HepG2 (cell line): Measurements from ENCODE around the gene NFATC2. TPM values are rescaled to one million over a fixed set of nuclear protein-coding genes. Genes with fewer than 3 reads are reported as not detected.
A peak's percentile ranks its signal among the peaks of the same experiment; 100 is the strongest.

Source experiments
- CHCHD3 ChIP-seq: sonication (generic); formaldehyde crosslinking; IDR thresholded peaks from 2 replicates; pipeline ENCODE4 v1.8.0; 2022; ENCODE audit warnings: mild to moderate bottlenecking, missing genetic modification reagents, moderate library complexity
- EZH2 ChIP-seq: conservative IDR thresholded peaks from 2 replicates; pipeline ENCODE4 v1.6.1; 2012; ENCODE audit warnings: mild to moderate bottlenecking, low read depth, low read length, moderate library complexity
- GATAD1 ChIP-seq: IDR thresholded peaks from 2 replicates; pipeline ENCODE4 v1.6.1; 2016; ENCODE audit warnings: missing genetic modification reagents, missing compliant biosample characterization
- HDAC1 ChIP-seq: sonication (generic); formaldehyde crosslinking; IDR thresholded peaks from 2 replicates; pipeline ENCODE4 v1.5.1; 2020; ENCODE audit warnings: mild to moderate bottlenecking, missing genetic modification reagents
- HHEX ChIP-seq: IDR thresholded peaks from 2 replicates; pipeline ENCODE4 v1.6.1; 2016; ENCODE audit warnings: control low read depth
- MAFF ChIP-seq: IDR thresholded peaks from 2 replicates; pipeline ENCODE4 v1.6.1; 2011; ENCODE audit warnings: low read depth, low read length, improper control_type of control experiment
- MEIS2 ChIP-seq: sonication (generic); formaldehyde crosslinking; IDR thresholded peaks from 2 replicates; pipeline ENCODE4 v1.9.0; 2021; ENCODE audit warnings: mild to moderate bottlenecking, missing genetic modification reagents
- NFATC3 ChIP-seq: sonication (generic); formaldehyde crosslinking; IDR thresholded peaks from 2 replicates; pipeline ENCODE4 v1.5.1; 2020; ENCODE audit warnings: mild to moderate bottlenecking, missing genetic modification reagents
- NFIC ChIP-seq: IDR thresholded peaks from 2 replicates; pipeline ENCODE4 v1.6.1; 2012; ENCODE audit warnings: mild to moderate bottlenecking, low read length, inconsistent platforms
- SIX1 ChIP-seq: sonication (generic); formaldehyde crosslinking; IDR thresholded peaks from 2 replicates; pipeline ENCODE4 v1.4.0; 2020; ENCODE audit warnings: missing genetic modification reagents, borderline replicate concordance
- SPEN ChIP-seq: sonication (generic); formaldehyde crosslinking; IDR thresholded peaks from 2 replicates; pipeline ENCODE4 v1.5.1; 2020; ENCODE audit warnings: low read depth, mild to moderate bottlenecking, missing genetic modification reagents
- TCF7 ChIP-seq: sonication (generic); IDR thresholded peaks from 2 replicates; pipeline ENCODE4 v1.6.1; 2016; ENCODE audit warnings: antibody characterized with exemption, low read depth
- XRCC5 ChIP-seq: fragments of 200-400 bp; formaldehyde crosslinking; optimal IDR thresholded peaks from 2 replicates; pipeline ENCODE3; 2017; ENCODE audit warnings: mild to moderate bottlenecking, low read length
- ZBTB1 ChIP-seq: sonication (generic); formaldehyde crosslinking; IDR thresholded peaks from 2 replicates; pipeline ENCODE4 v1.4.0; 2020; ENCODE audit warnings: missing genetic modification reagents, borderline replicate concordance
- ZNF589 ChIP-seq: sonication (generic); formaldehyde crosslinking; conservative IDR thresholded peaks from 2 replicates; pipeline ENCODE4 v1.8.0; 2022; ENCODE audit warnings: mild to moderate bottlenecking, moderate library complexity, missing genetic modification reagents
- ZNF670 ChIP-seq: sonication (generic); formaldehyde crosslinking; IDR thresholded peaks from 2 replicates; pipeline ENCODE4 v1.8.0; 2022; ENCODE audit warnings: mild to moderate bottlenecking, missing genetic modification reagents, borderline replicate concordance
- ZSCAN22 ChIP-seq: sonication (generic); formaldehyde crosslinking; IDR thresholded peaks from 2 replicates; pipeline ENCODE4 v1.4.0; 2020; ENCODE audit warnings: mild to moderate bottlenecking, missing genetic modification reagents
- ZSCAN29 ChIP-seq: sonication (generic); formaldehyde crosslinking; conservative IDR thresholded peaks from 2 replicates; pipeline ENCODE4 v1.4.0; 2020; ENCODE audit warnings: mild to moderate bottlenecking, missing genetic modification reagents
- polyA plus RNA-seq, 8 experiments: library from polyadenylated mRNA; depleted of rRNA in 3 of 8; stranded (reverse) in 7 of 8; unstranded in 1 of 8; fragments of >200 nt; fragmentation: Illumina TruSeq in 4 of 8; extraction: Trizol in 4 of 8; gene quantifications; 2 replicates each; pipeline versions ENCODE4 v1.2.1 to v1.2.3, GENCODE V29; 2011 to 2016; ENCODE audit warnings: low read depth in 4 of 8, missing spikeins in 1 of 8, mixed read lengths in 1 of 8; ENCODE audit not compliant: insufficient read depth in 1 of 8
- total RNA-seq, 5 experiments: library from RNA; depleted of rRNA; stranded (reverse); fragments of >200 nt; fragmentation: Illumina TruSeq; extraction: Trizol; gene quantifications; 2 replicates each; pipeline ENCODE4 v1.2.3, GENCODE V29; 2016; ENCODE audit warnings: low read depth in 1 of 5
- TF ChIP-seq, protein P1 (sequence below): sonication (generic); formaldehyde crosslinking; IDR thresholded peaks from 2 replicates; pipeline ENCODE4 v1.5.0; 2020; ENCODE audit warnings: missing genetic modification reagents
- TF ChIP-seq, protein P2 (sequence below): sonication (generic); formaldehyde crosslinking; IDR thresholded peaks from 2 replicates; pipeline ENCODE4 v1.5.0; 2020; ENCODE audit warnings: mild to moderate bottlenecking, missing genetic modification reagents, moderate library complexity
- TF ChIP-seq, protein P3 (sequence below): sonication (generic); formaldehyde crosslinking; IDR thresholded peaks from 2 replicates; pipeline ENCODE4 v1.4.0; 2020; ENCODE audit warnings: mild to moderate bottlenecking, missing genetic modification reagents

The NFATC2 gene
- total and polyA plus RNA-seq, 2 of the 13 experiments (the other 11 are each of a cell fraction or from before 2014, with no cell fraction given) = 1.9 to 3.3 TPM

DNA sequence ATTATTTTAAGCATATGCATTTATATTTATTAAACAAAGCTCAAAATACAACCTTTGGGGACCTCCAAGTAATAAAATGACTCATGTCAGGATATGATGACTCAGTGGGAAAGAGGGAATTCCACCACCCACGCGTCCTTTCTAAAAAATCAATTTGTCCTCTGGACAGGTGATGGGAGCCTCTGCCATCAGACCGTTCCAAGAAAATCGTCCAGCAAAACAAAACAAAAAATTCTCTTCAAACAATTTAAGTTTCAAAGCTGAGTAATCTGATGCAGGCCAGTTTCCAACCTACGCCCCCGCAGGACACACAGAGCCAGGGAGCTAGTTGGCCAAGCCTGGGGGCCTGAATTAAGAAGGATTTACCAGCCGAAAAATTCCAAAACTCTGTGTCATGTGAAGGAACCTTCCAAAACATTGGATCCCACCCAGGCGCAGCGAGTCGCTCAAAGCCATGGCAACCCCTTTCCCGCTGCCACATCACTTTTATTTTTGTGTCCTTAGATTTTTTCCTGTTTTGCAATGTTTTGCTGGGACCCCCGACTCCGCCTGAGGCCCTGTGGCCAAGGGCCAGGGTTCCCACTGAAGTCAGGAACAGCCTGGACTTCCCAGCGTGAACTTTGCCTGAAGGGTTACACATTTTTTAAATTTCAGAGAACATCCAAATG is 95.3 kb downstream of the NFATC2 start (continued):
- TF ChIP-seq, protein P1, sequence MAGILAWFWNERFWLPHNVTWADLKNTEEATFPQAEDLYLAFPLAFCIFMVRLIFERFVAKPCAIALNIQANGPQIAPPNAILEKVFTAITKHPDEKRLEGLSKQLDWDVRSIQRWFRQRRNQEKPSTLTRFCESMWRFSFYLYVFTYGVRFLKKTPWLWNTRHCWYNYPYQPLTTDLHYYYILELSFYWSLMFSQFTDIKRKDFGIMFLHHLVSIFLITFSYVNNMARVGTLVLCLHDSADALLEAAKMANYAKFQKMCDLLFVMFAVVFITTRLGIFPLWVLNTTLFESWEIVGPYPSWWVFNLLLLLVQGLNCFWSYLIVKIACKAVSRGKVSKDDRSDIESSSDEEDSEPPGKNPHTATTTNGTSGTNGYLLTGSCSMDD (CRISPR knock-in tag) = no peak
- TF ChIP-seq ZNF589 (CRISPR knock-in tag) (no peak), HDAC1 (CRISPR knock-in tag) (0 out of 2 replicates have a peak, but pooled peaks have one; percentile 15), HHEX (CRISPR knock-in tag) (no peak), GATAD1 (CRISPR knock-in tag) (no peak), XRCC5 (peak; percentile 73), NFATC3 (CRISPR knock-in tag) (0 out of 2 replicates have a peak, but pooled peaks have one; percentile 46), ZNF670 (CRISPR knock-in tag) (0 out of 2 replicates have a peak, but pooled peaks have one; percentile 13), EZH2 (no peak), CHCHD3 (CRISPR knock-in tag) (no peak), ZBTB1 (no peak), NFIC (peak; percentile 67; the same call in 1 of the 2 replicates), SPEN (CRISPR knock-in tag) (no peak), SIX1 (CRISPR knock-in tag) (no peak), TCF7 (no peak), MEIS2 (CRISPR knock-in tag) (0 out of 2 replicates have a peak, but pooled peaks have one; percentile 6), ZSCAN29 (CRISPR knock-in tag) (no peak), ZSCAN22 (CRISPR knock-in tag) (peak; percentile 98), MAFF (peak; percentile 59)
- TF ChIP-seq, protein P2, sequence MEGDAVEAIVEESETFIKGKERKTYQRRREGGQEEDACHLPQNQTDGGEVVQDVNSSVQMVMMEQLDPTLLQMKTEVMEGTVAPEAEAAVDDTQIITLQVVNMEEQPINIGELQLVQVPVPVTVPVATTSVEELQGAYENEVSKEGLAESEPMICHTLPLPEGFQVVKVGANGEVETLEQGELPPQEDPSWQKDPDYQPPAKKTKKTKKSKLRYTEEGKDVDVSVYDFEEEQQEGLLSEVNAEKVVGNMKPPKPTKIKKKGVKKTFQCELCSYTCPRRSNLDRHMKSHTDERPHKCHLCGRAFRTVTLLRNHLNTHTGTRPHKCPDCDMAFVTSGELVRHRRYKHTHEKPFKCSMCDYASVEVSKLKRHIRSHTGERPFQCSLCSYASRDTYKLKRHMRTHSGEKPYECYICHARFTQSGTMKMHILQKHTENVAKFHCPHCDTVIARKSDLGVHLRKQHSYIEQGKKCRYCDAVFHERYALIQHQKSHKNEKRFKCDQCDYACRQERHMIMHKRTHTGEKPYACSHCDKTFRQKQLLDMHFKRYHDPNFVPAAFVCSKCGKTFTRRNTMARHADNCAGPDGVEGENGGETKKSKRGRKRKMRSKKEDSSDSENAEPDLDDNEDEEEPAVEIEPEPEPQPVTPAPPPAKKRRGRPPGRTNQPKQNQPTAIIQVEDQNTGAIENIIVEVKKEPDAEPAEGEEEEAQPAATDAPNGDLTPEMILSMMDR (CRISPR knock-in tag) = no peak
- TF ChIP-seq, protein P3, sequence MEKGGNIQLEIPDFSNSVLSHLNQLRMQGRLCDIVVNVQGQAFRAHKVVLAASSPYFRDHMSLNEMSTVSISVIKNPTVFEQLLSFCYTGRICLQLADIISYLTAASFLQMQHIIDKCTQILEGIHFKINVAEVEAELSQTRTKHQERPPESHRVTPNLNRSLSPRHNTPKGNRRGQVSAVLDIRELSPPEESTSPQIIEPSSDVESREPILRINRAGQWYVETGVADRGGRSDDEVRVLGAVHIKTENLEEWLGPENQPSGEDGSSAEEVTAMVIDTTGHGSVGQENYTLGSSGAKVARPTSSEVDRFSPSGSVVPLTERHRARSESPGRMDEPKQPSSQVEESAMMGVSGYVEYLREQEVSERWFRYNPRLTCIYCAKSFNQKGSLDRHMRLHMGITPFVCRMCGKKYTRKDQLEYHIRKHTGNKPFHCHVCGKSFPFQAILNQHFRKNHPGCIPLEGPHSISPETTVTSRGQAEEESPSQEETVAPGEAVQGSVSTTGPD (CRISPR knock-in tag) = no peak
- TF ChIP-seq, all 625 proteins: peak for 14
